SHP77 treated with DMSO at 0.1 percent for 48 hours (cell line): Measurements from ENCODE around the gene COMMD1.
"Not testable (repeated sequence)": the region's sequence is repeated elsewhere in the genome, so short reads cannot be mapped to it uniquely, and the experiment has no call there.

Experiments used
- DNase-seq: peaks from one replicate; lab custom pipeline; 2025; lab: John Stamatoyannopoulos, UW

The COMMD1 gene

DNA sequence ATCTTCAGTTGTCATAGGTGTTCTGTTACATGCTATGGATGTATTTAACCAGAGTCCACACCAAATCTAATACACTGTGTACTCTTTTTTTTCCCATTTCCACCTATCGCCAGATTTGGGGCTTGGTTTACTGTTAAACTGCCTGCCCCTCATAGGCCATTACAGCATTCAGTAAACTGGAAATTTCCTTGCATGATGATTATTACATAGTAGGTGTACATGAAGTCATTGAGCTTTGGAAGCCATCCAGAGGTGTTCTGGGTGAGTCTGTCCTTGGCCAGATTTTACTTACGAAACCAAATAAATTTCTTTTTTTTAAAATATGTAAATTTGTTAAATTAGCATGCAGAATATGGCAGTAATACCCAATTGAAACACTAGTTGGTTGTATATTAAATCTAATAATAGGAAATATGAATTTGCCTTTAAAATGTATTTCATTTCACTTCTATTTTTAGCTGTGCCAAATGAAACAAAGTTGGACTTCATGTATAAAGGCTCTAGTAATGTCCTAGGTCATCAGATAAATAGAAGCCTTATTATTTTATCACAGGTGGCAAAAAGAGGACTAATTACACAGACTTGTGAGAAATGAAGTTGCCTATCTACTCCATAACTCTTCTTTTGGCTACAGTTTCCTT lies 60.7 kb downstream of the COMMD1 start:
- no peak for DNase-seq

DNA sequence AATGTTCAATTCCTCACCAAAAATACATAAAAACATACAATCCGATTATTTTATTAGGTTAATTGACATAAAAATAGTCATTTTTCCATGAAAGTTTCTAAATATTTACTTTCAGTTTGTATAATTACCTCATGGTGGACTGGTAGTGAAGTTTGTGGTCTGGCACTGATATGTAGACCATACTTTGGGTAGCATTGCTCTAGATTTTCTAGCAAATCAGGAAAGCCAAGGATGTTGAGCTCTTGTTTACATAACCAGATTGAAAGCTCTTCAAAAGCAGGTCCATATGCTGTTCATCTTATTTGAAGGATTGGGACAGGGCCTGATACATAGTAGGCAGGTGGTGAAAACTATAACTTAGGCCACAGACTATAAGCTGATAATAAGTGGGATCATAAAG lies 61.8 kb downstream of the COMMD1 start:
- no peak for DNase-seq

DNA sequence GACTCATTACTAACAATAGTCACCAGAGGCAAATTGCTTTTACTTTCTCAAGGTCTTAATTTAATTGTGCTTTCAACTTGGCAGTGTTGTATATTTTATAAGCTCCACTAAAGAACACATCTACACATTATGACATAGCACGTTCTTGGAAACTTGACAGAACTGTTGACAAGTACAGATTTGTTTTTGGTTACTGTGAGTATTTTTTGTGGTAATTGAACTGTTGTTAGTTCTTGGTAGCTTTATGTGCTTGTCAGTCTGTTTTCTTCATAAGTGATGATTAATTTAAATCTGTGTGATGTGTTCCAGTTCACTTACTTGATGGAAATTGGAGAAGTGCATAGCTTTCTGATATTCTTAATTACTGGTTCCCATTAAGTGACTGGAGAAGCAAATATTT lies 63.9 kb downstream of the COMMD1 start:
- DNase-seq, result no peak

DNA sequence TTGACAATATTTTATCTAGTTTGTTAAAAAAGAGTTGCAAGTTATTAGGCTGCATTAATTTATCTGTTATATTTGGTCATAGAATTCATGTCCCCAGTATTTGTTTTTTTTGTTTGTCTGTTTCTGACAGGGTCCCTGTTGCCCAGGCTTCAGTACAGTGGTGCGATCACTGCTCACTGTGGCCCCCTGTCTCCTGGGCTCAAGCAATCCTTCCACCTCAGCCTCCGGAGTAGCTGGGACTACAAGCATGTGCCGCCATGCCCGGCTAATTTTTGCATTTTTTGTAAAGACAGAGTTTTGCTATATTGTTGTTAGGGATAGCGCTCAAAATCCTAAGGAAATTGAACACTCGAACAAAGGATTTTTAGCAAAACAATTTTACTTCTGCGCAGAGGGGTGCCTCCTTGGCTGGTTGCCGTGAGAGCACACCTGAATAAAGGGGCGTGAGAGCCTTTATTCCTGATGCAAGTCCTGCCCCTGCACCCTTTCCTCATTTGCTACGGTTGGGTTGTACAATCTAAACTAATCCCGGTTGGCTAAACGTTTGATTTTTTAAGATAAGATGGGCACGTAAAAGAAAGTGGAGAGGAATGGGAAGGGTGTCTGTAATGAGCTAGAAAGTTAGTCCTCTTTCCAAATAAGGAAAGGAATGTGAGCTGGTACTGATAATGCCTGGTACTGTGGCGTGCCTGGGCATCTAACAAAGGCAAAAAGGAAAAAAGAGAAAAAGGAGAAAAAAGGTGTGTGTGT lies 65.5 kb downstream of the COMMD1 start:
- DNase-seq, result no peak

DNA sequence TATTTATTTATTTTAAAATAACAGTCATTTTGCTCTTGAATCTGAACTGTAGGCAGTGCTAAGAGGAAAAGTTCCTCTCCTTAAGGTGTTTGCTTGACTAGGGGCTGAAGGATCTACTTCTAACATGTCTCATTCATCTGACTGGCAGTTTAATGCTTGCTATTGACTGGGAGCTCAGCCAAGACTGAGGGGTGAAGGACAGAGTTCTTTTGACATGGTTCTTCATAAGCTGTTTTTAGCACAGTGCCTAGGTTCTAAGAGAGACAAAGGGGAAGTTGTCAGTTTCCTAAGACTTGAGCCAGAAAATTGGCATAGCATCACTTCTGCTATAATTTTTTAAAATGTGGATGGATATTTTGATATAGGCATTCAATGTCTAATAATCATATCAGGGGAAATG lies 73.0 kb downstream of the COMMD1 start:
- no peak for DNase-seq

DNA sequence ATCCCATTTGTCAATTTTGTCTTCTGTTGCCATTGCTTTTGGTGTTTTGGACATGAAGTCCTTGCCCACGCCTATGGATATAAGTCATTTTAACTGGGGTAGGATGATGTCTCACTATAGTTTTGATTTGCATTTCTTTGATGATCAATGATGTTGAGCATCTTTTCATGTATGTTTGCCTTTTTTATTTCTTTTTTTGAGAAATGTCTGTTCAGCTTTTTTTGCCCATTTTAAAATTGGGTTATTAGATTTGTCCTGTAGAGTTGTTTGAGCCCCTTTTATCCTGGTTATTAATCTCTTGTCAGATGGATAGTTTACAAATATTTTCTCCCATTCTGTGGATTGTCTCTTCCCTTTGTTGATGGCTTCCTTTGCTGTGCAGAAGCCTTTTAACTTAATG lies 75.3 kb downstream of the COMMD1 start:
- DNase-seq, result no peak

DNA sequence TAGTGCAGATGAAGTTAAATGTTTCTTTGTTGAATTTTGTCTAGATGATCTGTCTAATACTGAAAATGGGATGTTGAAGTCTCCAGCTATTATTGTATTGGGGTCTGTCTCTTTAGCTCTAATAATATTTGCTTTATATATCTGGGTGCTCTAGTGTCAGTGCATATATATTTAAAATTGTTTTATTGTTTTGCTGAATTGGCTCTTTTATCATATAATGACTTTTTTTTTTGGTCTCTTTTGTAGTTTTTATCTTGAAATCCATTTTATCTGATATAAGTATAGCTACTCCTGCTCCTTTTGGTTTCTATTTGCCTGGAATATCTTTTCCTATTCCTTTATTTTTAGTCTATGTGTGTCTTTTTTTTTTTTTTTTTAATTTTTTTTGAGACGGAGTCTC lies 79.2 kb downstream of the COMMD1 start:
- no peak for DNase-seq

DNA sequence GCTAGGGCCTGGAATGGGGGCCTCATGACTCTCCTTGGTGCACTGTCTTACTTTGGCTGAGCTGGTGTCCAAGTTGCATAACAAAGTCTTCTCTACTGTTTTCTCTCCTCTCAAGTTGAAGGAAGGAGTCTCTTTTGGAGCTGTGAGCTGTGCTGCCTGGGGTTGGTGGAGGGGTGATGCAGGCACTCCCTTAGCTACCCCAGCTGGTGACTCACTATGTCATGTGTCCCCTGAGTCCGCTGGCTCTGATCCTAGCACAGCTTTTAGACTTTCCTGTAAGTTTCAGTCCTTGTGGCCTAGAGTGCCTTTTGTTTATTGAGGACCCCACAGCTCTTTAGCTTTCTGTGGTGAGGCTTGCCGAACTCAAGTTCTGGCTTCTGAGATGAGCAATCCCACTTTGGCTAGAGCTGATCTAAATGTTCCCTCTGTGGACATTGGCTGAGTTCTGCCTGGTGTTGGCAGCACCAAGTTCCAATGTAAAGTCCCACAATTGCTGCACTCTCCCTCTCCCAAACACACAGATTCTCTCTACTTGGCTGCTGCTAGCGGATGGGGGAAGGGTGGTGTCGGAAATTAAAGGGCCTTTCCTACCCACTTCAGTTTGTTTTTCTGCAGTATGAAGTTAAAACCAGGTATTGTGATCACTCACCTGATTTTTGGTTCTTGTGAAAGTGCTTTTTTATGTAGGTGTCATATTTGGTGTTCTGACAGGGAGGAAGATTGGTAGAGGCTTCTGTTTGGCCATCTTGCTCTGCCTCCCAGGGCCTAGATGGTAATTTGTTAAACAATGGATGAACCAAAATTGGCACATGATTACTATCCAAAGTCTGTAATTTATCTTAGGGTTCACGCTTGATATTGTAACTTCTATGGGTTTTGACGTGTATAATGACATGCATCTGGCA lies 83.2 kb downstream of the COMMD1 start:
- no peak for DNase-seq

DNA sequence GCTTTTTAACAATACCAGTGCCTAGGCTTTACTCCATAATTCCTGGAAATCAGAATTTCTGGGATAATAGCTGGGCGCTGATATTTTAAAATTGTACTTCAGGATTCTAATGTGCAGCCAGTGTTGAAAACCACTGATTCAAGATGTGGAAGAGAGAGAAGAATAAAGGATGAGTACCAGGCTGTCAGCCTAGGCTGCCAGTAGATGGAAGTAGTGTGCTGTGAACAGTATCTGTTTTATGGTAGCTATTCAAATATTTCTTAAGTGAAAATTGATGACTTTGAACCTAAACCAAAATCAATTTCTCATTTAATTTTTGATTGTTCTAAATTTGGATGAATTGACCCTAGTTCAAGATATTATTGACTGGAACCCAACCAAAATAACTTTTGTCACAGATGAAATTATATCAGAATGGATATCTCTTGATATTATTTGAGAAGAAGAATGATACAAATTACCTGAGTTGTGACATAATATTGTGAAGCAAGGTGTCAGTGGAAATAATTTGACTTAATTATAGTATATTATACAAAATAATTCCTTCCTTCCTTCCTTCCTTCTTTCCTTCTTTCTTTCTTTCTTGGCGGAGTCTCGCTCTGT lies 88.0 kb downstream of the COMMD1 start:
- peak; percentile 48 for DNase-seq

DNA sequence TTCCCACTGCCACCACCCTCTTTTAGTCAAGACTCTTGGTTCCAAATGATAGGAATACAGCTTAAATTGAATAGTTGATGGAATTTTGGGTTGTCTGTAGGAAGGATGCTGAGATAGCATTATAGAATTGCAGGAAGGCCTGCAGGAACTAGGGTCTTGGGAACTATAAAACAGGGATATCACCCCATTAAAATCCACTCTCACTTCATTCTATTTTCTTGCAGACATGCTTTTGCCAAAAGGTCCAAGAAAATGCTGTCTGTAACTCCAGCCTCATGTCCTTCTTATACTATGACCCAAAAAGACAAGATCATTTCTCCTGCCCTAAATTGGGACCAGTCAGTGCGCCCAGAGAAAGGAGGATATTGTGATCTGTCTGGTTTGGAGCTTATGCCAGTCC lies 89.1 kb downstream of the COMMD1 start:
- DNase-seq, result no peak

DNA sequence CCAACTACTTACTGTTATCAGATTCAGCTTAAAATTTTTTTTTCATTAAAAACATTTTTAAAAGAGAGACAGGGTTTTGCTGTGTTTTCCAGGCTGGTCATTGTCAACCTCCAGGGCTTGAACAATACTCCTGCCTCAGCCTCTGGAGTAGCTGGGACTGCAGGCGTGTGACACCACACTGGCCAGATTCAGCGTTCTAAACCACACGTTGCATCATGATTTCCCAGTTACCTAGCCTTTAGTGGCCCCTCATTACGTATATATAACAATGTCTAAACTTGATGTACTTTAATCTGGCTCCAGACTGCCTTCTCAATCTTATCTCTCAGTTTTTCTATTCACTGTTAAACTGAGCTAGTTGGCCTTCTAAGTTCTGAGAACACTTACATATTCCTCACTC lies 89.6 kb downstream of the COMMD1 start:
- no peak for DNase-seq

DNA sequence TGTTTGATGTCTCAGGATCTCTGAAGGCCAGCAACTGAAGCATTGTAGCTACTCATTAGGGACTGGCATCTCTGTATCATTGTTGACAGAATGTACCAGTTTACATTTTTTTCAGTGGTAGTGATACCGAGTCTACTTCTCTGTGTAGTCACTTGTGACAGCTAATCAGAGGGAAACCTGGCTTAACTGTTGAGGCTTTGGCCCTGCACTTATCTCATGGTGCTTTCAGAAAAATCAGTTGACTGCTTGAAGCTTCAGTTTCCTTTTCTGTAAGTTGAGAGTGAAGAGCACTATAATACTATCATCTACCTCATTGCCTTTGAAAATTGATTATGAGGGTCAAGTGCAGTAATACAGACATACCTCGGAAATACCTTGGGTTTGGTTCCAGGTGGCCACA lies 90.0 kb downstream of the COMMD1 start:
- DNase-seq, result no peak

DNA sequence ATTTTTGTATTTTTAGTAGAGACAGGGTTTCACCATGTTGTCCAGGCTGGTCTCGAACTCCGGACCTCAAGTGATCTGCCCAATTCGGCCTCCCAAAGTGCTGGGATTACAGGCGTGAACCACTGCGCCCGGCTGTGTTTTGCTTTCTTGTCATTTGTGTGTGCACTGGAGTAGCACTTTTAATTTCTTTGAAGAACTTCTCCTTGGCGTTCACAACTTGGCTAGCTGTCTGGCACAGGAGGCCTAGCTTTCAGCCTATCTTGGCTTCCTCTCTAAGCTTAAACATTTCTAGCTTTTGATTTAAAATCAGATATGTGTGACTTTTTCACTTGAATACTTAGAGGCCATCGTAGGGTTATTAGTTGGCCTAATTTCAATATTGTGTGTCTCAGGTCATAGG lies 93.0 kb downstream of the COMMD1 start:
- DNase-seq, result no peak

DNA sequence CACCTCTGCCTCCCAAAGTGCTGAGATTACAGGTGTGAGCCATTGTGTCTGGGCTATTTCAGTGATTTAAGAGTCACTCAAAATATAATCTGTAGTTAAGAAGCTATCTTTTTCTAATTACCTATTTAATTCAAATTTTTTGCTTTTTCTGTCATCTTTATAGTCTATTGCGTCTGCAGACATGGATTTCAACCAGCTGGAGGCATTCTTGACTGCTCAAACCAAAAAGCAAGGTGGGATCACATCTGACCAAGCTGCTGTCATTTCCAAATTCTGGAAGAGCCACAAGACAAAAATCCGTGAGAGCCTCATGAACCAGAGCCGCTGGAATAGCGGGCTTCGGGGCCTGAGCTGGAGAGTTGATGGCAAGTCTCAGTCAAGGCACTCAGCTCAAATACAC lies 95.1 kb downstream of the COMMD1 start:
- no peak for DNase-seq

DNA sequence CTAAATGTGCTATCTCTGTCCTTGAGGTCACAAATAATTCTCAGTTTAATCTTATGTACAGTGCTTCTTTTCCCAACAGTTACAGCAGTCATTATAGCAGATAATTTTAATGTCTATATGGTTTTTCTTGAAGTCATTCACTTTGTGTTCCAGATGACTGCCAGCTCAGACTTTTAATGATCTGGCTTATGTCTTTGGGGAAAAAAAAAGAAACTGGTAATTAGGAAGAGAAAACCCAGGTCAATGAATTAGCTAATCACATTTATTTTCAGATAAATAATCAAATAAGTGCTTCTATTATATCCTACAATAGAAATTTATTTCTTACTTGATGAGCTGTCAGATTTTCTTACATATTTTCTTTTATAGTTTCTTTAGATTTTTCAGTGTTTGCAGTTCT lies 96.0 kb downstream of the COMMD1 start:
- no peak for DNase-seq

DNA sequence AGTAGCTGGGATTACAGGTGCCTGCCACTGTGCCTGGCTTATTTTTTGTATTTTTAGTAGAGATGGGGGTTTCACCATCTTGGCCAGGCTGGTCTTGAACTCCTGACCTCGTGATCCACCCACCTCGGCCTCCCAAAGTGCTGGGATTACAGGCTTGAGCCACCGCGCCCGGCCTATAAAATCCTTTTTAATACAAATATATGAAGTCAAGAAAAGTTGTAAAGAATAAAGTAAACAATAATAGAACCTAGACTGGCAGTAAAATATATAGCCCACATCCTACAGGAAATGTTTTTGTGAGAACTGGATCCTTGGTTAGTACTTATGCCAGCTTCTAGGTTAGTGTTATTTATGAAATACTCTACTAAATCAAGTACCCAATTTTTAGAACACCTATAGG lies 99.0 kb downstream of the COMMD1 start:
- DNase-seq, result not testable (repeated sequence)

DNA sequence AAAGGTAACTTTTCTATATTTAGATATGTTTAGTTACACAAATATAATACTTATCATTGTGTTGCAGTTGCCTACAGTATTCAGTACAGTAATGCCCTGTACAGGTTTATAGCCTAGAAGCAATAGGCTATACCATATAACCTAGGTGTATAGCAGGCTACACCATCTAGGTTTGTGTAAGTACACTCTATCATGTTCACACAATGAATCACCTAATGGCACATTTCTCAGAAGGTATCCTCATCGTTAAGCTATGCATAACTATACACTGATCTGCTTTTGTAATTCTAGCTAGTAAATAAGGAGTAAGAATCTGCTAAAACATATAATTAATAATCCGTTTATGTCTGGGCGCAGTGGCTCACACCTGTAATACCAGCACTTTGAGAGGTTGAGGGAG lies 102.1 kb downstream of the COMMD1 start:
- no peak for DNase-seq

DNA sequence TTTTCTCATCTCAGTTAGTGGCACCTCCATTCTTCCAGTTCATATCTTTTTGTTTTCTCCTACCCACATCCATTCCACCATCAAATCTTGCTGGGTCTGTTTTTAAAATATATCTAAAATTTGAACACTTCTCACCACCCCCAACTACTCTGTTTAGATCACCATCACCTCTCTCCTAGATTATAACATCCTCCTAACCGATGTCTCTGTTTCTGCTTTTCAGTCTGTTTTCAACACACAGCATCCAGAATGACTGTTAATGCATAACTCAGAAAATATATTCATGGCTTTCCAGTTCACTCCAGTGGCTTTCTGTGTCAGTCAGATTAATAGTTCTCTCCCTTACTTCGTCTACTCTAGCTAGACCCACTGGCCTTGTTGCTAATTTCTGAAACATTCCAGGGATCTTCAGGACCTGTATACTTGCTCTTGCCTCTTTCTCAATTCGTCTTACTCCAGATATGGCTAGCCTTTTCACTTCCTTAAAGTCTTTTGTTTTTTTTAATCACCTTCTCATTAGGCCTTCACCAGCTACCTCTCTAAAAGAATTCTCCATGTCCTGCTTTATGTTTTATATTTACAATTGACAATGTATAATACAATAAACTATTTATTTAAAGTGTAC lies 105.3 kb downstream of the COMMD1 start:
- no peak for DNase-seq

DNA sequence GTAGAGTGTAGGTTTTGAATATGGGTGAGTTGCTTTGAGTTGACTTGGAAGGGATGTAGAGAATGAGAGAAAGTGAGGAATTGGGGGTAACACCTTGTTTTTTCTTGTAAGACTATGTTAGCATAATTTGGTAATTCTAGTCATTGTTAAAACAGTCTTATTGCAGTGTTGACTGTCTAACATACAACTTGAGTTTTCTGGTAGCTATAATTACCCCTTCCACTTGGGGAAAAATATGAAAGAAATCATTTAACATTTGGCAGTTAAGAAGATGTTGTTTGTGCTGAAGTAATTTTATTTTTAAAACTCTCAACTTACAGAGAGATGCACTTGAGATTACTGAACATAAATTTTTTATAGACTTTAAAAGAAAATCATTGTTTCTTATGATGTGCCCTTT lies 108.2 kb downstream of the COMMD1 start:
- no peak for DNase-seq

DNA sequence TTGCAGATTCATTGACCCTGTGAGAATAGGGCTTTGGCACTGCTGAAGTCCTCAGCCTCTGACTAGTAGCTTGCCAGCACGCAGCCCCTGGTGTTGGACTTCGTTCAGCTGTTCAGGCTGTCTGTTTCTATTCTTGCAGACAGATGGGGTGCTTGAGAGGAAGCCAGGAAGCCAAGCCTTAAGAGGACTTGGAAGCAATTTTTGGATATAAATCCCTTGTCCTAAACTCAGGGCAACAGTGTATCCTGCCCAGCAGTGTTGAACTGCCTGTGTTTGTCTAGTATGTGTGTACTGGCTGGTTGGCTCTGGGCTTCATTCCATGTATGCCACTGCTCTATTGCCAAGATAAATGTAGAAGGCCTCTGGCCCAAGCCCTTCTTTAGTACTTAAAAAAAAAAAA lies 108.6 kb downstream of the COMMD1 start:
- DNase-seq, result no peak

DNA sequence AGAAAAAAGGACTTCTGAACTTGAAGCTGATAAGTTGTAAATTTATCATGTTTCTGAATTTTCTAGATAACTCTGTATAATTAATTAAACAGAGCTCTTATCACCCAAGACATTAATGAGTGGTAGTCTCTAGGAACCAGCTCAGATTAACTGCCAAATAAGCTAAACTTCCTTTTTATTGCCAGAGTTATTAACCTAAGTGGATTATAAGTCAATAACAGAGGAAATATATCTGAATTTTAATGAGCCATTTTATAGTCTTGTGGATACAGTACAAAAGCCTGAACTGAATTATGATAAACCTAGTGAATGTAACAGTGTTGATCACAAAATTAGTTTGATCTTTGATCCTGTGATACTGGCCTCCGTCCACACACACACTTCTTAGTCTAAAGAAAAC lies 111.5 kb downstream of the COMMD1 start:
- DNase-seq, result no peak

DNA sequence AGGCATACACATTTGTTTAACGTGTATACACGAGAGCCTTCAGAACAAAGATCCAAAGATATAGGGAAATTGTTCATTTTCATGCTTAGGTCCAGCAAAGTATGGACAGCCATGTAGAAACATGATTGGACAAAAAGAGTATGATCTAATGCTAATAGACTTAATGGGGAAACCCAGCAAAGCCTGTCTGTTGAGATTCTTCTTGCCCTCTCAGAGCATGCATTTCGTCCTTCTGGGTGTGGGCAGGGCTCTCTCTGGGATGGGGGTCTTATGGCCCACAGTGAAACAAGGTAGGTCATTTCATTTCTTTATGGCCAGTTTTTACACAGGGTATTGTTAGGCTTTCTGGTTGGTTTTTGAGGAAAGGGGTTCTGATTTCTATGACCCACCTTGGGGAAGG lies 124.4 kb downstream of the COMMD1 start:
- DNase-seq, result no peak
